ENCODE data around the gene KLRC3.
"Not testable (repeated sequence)": the region's sequence is repeated elsewhere in the genome, so short reads cannot be mapped to it uniquely, and the experiment has no call there.

Gene KLRC3

GRCh38 chr12:10420334-10420733, at the start of gene KLRC3:
TSS of gene KLRC3 (minus strand) at chr12:10420595. CDS start at chr12:10420550, 45 bp downstream.
- not testable (repeated sequence) for DNase-seq (ENCODE audit: low spot score)

GRCh38 chr12:10469701-10470100, 49.3 kb upstream of the KLRC3 start:
- DNase-seq (ENCODE audit: low spot score), result no peak

GRCh38 chr12:10466311-10466710, 45.9 kb upstream of the KLRC3 start:
- no peak for DNase-seq (ENCODE audit: low spot score)

GRCh38 chr12:10457760-10458159, 37.4 kb upstream of the KLRC3 start:
- no peak for DNase-seq (ENCODE audit: low spot score)

GRCh38 chr12:10456856-10457255, 36.5 kb upstream of the KLRC3 start:
- no peak for DNase-seq (ENCODE audit: low spot score)

- no peak for DNase-seq (ENCODE audit: low spot score)
Measured at GRCh38 chr12:10455766-10456165, 35.4 kb upstream of the KLRC3 start.

GRCh38 chr12:10454531-10454930, 34.1 kb upstream of the KLRC3 start:
- no peak for DNase-seq (ENCODE audit: low spot score)

GRCh38 chr12:10453156-10453555, 32.8 kb upstream of the KLRC3 start, which contains the start of gene KLRC1:
TSS of gene KLRC1 (minus strand) at chr12:10453377. CDS start at chr12:10451156, 2,221 bp downstream.
- DNase-seq (ENCODE audit: low spot score), result no peak

- no peak for DNase-seq (ENCODE audit: low spot score)
Measured at GRCh38 chr12:10448236-10448635, 27.8 kb upstream of the KLRC3 start.

GRCh38 chr12:10446052-10446451, 25.7 kb upstream of the KLRC3 start:
- peak; percentile 9 for DNase-seq (ENCODE audit: low spot score)

- not testable (repeated sequence) for DNase-seq (ENCODE audit: low spot score)
Measured at GRCh38 chr12:10441144-10441543, 20.7 kb upstream of the KLRC3 start.

GRCh38 chr12:10439608-10440274, 19.3 kb upstream of the KLRC3 start:
- not testable (repeated sequence) for DNase-seq (ENCODE audit: low spot score)

GRCh38 chr12:10437601-10438000, 17.2 kb upstream of the KLRC3 start:
- DNase-seq (ENCODE audit: low spot score), result not testable (repeated sequence)

- not testable (repeated sequence) for DNase-seq (ENCODE audit: low spot score)
Measured at GRCh38 chr12:10435816-10436215, 15.4 kb upstream of the KLRC3 start, which contains the start of gene KLRC2. TSS of gene KLRC2 (minus strand) at chr12:10436010. CDS start at chr12:10435986, 24 bp downstream.

GRCh38 chr12:10430623-10431022, 10.2 kb upstream of the KLRC3 start:
- not testable (repeated sequence) for DNase-seq (ENCODE audit: low spot score)

GRCh38 chr12:10425938-10426337, 5.5 kb upstream of the KLRC3 start:
- not testable (repeated sequence) for DNase-seq (ENCODE audit: low spot score)

GRCh38 chr12:10424260-10424899, 4.0 kb upstream of the KLRC3 start:
- DNase-seq (ENCODE audit: low spot score), result not testable (repeated sequence)

- DNase-seq (ENCODE audit: low spot score), result not testable (repeated sequence)
Measured at GRCh38 chr12:10422159-10422558, 1.8 kb upstream of the KLRC3 start.

GRCh38 chr12:10409392-10409791, 11.0 kb downstream of the KLRC3 start, which contains the start of gene KLRC4:
TSS of gene KLRC4 (minus strand) at chr12:10409757. CDS start at chr12:10409575, 182 bp downstream.
- no peak for DNase-seq (ENCODE audit: low spot score)

GRCh38 chr12:10408842-10409241, 11.6 kb downstream of the KLRC3 start:
- no peak for DNase-seq (ENCODE audit: low spot score)

GRCh38 chr12:10406725-10407124, 13.7 kb downstream of the KLRC3 start:
- no peak for DNase-seq (ENCODE audit: low spot score)

GRCh38 chr12:10405294-10405693, 15.1 kb downstream of the KLRC3 start:
- no peak for DNase-seq (ENCODE audit: low spot score)

- no peak for DNase-seq (ENCODE audit: low spot score)
Measured at GRCh38 chr12:10404798-10405197, 15.6 kb downstream of the KLRC3 start.

Data from activated CD4-positive, alpha-beta T cell treated with anti-CD3 and anti-CD28 coated beads, Interleukin-2, Interleukin-4, amounts not matched to agents 100 ng/mL and 50 ng/mL, durations not matched to agents 16 hours and 8 hours (primary cell).